HG02678 (cell line): Measurements from ENCODE around the gene PNPLA3.

Source experiments
- ATAC-seq: cut with Tn5 transposase; IDR thresholded peaks from one replicate; pipeline ENCODE4 v1.9.1; 2021; ENCODE audit warnings: mild to moderate bottlenecking, moderate library complexity; ENCODE audit not compliant: unreplicated experiment

The PNPLA3 gene

GRCh38 chr22:43923631-43924464 is at the start of gene PNPLA3:
TSS of gene PNPLA3 (plus strand) at chr22:43923805. CDS start at chr22:43923912, 107 bp downstream.
- no peak for ATAC-seq

GRCh38 chr22:43876866-43877509 is 46.6 kb upstream of the PNPLA3 start:
- ATAC-seq: no peak

- ATAC-seq: no peak
These were observed 45.4 kb upstream of the PNPLA3 start for GRCh38 chr22:43878079-43878795.

- ATAC-seq: no peak
These were observed 44.6 kb upstream of the PNPLA3 start for GRCh38 chr22:43878831-43879550.

- ATAC-seq: no peak
These were observed 43.6 kb upstream of the PNPLA3 start for GRCh38 chr22:43879901-43880540.

DNA sequence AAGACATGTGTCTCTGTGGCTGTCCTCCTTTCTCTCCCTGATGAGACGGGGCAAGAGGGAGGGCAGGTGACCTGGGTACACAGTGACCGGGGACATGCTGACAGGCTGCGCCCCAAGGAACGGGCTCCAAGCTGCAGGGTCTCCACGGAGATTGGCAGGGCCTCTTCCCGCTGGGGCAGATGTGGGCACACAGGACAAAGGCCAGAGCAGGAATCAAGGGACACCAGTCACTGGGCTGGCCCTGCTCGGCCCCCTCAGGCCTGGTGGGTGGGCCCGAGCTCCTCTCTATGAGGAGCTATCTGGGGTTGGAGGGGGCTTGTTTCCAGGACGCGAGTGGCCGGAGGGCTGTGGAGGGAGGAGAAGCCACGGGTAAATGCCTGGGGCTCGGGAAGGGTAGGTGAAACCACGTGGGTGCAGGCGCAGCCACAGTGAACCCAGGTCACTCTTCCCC is 43.0 kb upstream of the PNPLA3 start:
- no peak for ATAC-seq

DNA sequence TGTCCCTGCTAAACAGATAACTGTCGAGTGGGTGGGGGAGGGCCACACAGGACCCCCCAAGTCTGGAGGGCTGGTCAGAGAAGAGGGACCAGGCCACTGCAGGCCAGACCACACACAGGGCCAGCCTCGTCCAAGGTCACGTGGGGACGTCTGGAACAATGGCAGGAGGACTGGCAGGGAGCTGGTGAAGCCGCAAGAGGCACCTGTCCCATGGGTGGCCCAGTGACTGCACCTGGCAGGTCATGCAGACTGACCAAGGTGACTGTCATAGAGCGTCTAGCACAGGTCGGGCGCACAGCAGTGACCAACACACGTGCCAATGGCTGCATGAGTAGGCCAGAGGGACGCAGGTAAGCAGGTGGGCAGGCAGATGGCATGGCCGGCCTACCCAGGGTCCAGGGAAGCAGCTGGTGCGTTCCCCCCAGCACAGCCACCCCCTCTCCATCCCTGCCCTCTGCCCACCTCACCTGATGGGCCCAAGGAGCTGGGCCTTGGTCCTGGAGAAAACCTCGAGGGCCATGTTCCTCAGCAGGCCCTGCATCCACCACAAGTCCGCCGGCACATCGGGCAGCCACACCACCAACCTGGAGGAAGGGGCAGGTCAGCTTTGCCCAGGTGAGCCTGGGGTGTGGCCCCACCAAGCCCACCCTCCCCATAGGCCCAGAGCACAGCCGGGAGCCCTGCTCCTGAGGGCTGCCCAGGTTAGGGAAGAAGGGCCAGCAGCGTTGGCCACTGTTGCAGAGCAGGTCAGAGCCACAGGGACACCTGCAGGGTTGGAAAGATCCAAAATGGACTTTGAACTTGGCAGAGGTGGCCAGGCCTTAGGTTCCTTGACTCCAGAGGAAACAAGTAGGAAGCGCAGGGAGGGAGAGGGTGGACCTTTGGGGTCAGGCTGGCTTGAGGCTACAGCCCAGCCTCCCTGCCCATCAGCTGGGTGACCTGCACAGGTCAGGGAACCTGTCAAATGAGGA is 42.2 kb upstream of the PNPLA3 start:
- no peak for ATAC-seq

GRCh38 chr22:43882122-43882767 is 41.4 kb upstream of the PNPLA3 start:
- no peak for ATAC-seq

DNA sequence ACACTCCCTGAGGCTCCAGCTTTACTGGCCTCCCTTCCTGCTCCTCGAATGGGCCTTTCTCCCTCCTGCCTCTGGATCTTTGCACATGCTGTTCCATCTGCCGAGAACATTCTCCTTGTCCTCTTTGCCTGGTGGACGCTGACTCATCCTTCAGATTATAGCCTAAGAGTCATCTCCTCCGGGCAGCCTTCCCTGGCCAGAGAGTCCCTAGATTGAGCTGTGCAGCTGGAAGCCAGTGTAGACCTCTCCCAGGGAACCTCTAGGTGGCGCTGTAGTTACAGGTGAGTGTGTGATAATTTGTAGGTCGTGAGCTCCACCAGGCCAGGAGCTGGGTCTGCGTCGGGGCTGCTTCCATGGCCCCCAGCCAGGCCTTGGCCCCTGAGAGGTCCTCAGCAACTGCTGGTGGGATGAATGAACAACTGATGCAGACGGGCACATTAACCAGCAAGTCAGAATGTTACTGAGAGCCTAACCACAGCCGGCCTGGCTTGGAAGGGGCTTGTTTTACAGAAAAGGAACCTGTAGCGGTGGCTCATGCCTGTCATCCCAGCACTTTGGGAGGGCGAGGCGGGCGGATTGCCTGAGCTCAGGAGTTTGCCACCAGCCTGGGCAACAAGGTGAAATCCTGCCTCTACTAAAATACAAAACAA is 40.5 kb upstream of the PNPLA3 start:
- ATAC-seq: no peak

GRCh38 chr22:43883719-43884415 is 39.7 kb upstream of the PNPLA3 start:
- no peak for ATAC-seq

- ATAC-seq: peak; percentile 81
These were observed 38.8 kb upstream of the PNPLA3 start for GRCh38 chr22:43884600-43885318.

- ATAC-seq: no peak
These were observed 38.3 kb upstream of the PNPLA3 start for GRCh38 chr22:43885319-43885671.

- no peak for ATAC-seq
These were observed 37.8 kb upstream of the PNPLA3 start for GRCh38 chr22:43885786-43886185.

- ATAC-seq: no peak
These were observed 37.4 kb upstream of the PNPLA3 start for GRCh38 chr22:43886231-43886630.

- no peak for ATAC-seq
These were observed 36.2 kb upstream of the PNPLA3 start for GRCh38 chr22:43887391-43887790.

DNA sequence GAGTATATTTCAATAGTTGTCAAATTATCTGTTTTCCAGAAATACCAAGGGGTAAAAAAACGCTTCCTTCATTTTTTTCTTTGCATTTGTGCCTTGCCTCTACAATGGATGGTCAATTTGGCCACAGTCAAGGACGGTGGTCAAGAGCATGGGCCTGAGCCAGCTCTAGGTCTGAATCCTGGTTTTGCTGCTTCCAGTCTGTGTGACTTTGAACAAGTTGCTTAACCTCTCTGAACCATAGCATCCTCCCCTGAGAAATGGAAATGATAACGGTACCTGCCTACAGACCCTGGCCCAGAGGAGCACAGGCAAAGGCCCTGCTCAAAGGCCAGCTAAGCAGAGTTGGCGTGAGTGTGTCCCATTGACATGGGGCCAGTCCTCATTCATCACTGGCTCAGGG is 34.9 kb upstream of the PNPLA3 start:
- no peak for ATAC-seq

DNA sequence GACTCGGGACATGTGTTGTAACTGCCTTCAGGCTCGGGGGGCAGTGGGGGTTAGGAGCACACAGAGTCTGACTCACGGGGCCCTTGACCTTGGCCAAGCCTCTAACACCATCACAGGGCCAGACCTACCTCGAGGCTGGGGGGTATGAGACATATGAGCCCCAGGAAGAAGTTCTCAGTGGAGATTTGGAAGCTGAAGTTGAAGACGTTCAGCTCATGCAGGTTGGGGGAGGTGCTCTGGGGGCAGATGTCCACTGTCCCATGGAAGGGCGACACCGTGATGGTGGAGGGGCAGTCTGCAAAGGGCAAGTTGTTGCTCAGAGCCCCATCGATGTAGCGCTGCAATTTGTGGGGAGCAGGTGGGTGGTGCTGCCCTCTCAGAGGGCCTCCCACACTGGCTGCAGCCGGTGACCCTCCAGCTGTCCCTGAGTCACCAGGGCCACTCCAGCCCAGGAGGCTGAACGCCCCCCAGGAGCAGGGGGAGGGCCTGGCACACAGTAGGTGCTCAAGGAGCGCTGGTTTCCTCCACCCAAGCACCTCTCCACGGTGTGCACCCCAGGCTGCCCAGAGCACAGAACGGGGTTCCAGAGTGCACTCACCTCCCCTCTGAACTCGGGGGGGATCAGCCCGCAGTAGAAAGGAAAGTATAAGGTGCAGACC is 34.3 kb upstream of the PNPLA3 start:
- no peak for ATAC-seq
